Lower leg skin (tissue), 3 donors: ENCODE measurements around the gene CCDC187.

Experiments used
- POLR2A ChIP-seq, 2 donors: fragments of 450-650 bp; IDR thresholded peaks; one replicate each; pipeline ENCODE4 v1.6.1; 2016 to 2017; ENCODE audit warnings: antibody characterized with exemption in 2 of 2, mild to moderate bottlenecking in 1 of 2, moderate library complexity in 1 of 2
- TF ChIP-seq, protein P1 (sequence below), 3 donors: fragments of 450-650 bp; IDR thresholded peaks; one replicate each; pipeline ENCODE4 v1.5.1; 2016; ENCODE audit warnings: antibody characterized with exemption in 3 of 3, mild to moderate bottlenecking in 3 of 3, moderate library complexity in 2 of 3

DNA sequence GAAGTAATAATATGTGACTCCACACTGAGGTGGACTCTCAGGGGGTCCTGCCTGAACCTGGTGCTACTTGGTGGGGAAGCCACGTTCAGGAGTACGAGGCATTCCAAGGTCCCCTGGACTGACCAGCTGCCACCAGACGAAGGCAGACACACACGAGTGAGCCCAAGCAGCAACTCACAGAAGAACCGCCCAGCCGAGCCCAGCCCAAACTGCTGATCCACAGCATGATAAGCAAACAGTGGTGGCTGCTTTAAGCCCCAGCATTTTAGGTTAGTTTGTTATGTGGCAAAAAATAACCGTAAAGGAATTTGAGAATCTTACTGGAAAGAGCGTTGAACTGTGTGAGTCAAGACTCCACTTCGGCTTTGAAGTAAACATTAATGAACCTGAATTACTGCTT is 90.2 kb downstream of the CCDC187 start:
- TF ChIP-seq, protein P1, sequence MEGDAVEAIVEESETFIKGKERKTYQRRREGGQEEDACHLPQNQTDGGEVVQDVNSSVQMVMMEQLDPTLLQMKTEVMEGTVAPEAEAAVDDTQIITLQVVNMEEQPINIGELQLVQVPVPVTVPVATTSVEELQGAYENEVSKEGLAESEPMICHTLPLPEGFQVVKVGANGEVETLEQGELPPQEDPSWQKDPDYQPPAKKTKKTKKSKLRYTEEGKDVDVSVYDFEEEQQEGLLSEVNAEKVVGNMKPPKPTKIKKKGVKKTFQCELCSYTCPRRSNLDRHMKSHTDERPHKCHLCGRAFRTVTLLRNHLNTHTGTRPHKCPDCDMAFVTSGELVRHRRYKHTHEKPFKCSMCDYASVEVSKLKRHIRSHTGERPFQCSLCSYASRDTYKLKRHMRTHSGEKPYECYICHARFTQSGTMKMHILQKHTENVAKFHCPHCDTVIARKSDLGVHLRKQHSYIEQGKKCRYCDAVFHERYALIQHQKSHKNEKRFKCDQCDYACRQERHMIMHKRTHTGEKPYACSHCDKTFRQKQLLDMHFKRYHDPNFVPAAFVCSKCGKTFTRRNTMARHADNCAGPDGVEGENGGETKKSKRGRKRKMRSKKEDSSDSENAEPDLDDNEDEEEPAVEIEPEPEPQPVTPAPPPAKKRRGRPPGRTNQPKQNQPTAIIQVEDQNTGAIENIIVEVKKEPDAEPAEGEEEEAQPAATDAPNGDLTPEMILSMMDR (IDR thresholded peaks at IDR 0.05): no peak
- TF ChIP-seq POLR2A (IDR thresholded peaks at IDR 0.05): no peak
